ENCODE measurements around the gene NELFB.

GRCh38 chr9:137262909-137263285 lies 7.8 kb downstream of the NELFB start:
- TF ChIP-seq POLR2A (IDR thresholded peaks at IDR 0.05), result no peak
- no peak for TF ChIP-seq CTCF (IDR thresholded peaks at IDR 0.05)

All from suprapubic skin (tissue), 3 donors.